HG03442 (cell line): ENCODE results near the gene ARMS2.

Experiments
- ATAC-seq: cut with Tn5 transposase; IDR thresholded peaks from one replicate; pipeline ENCODE4 v1.9.1; 2021; ENCODE audit warnings: mild to moderate bottlenecking, moderate library complexity; ENCODE audit not compliant: unreplicated experiment

ARMS2 gene

DNA sequence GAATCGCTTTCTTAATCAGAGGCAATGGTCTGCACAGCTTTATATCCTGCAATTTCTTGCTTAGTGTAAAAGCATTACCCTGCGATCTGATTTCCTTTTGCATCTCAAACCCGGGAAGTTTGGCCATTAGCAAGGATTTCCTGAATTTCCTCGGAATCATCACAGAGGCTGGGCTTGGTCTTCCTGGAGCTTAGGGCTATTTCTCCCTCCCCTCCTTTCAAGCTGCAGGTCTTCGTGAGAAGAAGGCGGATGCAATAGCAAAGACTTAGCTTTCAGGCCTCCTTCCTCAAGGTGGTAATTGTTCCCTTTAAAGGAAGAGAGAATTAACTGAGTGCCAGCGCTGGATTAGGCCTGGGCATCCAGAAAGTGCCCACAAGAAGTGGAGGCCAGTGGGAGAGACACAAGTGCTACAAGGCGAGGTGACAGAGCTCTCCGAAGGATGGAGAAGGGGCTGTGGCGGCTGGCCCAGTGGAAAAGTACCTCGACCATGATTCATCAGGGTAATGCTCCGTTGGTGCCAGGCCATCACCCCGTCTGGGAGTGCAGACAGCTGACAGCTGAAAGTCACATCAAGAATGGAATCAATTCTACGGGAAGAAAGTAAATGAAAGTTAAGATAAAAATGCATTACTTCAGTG, 4.0 kb upstream of the ARMS2 start:
- ATAC-seq = no peak

DNA sequence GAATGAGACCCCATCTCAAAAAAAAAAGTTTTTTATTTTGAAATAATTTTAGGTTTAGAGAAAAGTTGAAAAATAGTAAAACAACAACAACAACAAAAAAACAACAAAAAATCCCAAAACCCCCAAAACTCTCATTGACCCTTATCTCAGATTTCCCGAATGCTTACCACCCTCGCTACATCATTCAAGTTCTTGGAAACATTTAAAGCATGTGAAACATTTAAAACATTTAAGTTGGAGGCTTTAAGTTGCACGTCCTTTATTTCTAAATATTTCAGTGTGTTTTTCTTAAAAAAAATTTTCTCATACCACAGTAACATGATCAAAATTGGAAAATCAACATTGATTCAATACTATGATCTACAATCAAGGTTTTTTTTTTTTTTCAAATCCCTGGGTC, 382 bp upstream of the ARMS2 start:
- ATAC-seq = no peak

DNA sequence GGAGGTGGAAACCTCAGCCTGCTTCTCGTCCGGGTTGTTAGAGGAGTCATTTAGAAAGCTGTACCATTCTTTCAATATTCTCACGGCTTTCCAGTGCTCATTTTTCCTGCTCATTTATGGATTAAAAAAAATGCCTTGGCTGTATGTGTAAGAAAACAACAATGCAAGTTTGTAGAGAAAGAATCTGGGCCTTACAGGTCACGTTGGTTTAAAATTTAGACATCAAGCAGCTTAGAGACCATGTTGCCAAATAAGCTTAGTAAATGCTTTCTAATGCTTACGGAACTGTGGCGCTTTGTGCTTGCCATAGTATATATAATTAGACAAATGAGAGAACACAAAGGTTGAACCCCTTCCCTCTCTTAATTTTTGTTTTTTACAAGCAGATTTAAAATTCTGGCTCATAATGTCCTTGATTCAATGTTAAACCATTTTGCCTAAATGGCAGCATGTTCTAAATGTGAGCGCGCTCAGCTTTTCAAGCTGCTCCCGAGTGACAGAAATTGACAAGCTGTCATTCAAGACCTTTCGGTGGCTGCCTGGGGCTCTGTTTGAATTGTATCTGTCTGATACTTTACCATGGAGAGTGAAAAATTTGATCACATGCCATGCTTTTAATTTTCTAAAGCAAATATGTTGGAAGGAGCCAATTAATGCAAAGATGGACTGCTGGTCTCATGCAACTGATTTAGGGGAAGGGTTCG, 1.1 kb downstream of the ARMS2 start:
- ATAC-seq = no peak

DNA sequence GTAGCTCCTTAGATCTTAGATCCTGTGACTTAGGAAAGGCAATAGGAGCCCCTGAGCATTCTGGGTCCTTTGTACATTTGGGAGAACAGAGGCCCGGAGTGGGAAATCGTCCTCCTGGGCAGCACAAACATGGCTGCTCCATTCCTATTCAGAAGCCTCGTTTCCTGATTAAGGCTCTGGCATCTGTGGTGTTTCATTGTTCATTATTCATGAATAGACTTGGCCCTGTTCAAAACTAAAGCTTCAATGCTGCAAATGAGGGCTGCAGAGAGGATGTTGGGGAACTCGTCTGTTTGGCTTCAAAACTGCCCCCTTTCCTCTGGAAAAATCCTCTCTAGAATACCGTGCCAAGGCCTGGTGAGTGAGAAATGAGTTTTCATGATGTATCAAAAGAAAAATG, 3.5 kb downstream of the ARMS2 start:
- no peak for ATAC-seq

DNA sequence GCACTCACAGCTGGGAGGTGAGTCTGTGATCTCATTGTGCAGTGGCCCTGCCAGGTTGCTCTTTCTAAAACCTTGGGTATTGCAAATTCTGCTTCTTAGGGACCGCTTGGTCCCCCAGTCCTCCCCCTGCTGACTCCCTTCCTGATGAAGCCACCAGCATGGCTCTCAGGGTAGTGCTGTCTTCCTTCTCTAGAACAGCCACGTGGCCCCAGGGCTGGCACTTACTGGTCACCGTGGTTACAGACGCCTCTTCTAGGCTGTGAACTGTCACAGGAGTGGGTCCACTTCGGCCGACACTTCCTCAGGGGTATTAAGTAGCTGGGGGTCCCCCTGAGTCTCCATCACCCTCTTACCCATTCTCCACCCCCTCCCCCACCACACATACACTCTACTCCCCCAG, 4.2 kb downstream of the ARMS2 start:
- ATAC-seq = no peak

DNA sequence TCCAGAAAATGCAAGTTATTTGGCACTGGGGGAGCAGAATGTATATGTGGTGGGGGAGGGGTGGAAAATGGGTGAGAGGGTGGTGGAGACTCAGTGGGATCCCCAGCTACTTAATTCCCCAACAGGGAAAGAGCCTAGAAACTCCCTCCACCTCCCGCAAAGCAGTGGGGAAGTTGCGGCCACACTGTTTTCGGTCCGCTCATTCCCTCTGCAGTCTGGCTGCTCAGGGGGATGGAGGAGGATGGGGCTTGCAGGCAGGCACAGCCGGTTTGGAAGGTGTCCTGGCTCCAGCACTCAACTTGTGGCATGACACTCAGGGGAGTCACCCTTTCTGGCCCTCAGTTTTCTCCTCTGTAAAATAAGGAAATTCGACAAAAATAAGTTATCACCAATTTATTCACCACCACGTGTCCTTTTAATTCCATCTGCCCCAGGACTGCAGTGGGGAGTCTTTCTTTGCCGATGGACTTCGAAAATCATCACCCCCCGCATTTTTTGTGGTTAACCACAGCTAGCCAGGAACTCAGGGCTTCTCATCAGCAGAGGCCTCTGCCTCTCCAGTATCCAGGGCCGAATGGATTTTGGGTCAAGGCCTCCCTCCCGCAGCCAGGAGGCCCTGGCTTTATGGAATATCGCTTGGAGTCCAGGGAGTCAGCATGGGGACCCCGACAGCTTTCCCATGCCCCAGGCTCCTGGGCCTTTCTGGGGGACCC, 5.3 kb downstream of the ARMS2 start:
- ATAC-seq = no peak

DNA sequence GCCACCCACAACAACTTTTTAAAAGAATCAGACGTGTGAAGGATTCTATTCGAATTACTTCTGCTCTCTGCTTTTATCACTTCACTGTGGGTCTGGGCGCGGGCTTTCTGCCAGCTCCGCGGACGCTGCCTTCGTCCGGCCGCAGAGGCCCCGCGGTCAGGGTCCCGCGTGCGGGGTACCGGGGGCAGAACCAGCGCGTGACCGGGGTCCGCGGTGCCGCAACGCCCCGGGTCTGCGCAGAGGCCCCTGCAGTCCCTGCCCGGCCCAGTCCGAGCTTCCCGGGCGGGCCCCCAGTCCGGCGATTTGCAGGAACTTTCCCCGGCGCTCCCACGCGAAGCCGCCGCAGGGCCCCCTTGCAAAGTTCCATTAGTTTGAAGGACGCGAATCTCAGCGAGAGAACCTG, 6.4 kb downstream of the ARMS2 start:
- no peak for ATAC-seq

DNA sequence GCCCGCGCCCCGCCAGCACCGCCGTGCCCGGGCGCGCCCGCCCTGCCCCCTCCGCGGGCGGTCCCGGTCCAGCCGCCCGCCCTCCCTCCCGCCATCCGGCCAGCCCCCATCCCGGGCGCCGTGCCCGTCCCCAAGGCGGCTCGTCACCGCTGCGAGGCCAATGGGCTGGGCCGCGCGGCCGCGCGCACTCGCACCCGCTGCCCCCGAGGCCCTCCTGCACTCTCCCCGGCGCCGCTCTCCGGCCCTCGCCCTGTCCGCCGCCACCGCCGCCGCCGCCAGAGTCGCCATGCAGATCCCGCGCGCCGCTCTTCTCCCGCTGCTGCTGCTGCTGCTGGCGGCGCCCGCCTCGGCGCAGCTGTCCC, 6.9 kb downstream of the ARMS2 start, which contains the start of gene HTRA1:
HTRA1 (plus strand) TSS at position 187 of the 362 bp plus-strand sequence; CDS start at position 287, 100 bp downstream.
- ATAC-seq = no peak

DNA sequence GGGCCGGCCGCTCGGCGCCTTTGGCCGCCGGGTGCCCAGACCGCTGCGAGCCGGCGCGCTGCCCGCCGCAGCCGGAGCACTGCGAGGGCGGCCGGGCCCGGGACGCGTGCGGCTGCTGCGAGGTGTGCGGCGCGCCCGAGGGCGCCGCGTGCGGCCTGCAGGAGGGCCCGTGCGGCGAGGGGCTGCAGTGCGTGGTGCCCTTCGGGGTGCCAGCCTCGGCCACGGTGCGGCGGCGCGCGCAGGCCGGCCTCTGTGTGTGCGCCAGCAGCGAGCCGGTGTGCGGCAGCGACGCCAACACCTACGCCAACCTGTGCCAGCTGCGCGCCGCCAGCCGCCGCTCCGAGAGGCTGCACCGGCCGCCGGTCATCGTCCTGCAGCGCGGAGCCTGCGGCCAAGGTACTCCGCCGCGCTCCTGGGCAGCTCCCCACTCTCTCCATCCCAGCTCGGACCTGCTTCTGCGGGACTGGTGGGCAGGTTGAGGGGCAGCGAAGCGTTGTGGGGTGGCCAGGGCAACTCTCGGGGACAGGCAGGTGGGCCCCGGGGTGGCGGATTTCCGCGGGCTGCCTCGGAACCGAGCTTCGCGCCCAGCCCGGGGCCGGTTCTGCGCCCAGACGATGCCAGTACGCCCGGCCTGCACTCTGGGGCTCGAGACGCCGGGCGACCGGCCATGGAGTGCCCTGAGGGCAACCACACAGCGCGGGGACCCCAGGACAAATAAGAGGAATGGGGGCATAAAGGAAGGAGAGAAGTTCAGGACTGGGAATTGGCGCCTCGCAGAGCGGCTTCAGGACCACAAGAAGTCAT, 7.5 kb downstream of the ARMS2 start:
- ATAC-seq = no peak

DNA sequence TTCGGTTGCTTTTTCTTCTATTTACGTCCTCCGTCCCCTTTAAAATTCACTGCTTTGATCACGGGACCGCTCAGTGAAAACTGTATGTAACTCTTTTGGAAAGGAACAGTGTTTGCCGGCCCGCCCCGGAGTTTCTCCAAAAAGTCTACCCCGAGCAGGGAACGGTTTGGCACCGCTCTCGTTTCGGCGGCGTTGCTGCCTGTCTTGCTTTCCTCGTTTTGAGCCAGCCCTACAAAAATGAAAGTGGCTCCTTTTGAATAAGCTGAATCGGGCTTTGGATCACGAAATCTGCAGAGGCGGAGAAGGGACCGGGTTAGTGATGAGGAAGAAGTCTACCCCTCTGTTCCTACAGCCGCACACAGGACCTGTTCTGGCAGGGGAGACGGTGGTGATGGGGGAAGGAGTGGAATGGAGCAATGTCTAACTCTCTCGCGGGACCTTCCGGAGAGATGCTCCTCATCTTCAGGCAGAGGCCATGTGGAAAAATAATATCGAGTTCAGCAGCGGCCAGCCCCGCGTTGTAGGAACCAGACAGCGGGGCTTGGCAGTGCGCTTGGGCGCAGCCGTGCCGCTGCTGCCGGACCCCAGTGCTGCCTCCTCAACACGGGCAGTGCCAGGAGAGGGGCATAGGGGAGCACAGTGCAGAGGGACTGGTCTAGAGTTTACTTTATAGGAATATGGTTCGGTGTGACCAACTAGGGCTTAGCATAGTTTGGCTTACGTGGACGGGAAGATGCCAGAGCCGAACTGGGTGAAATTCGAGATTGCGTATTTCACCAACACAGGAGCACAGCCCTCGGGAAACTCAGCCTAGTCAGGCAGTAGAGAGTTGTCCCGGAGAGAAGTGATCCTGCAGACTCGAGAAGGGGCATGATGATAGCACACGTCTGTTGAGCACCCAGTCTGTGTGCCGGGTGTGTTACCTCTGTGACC, 8.3 kb downstream of the ARMS2 start:
- ATAC-seq = no peak

DNA sequence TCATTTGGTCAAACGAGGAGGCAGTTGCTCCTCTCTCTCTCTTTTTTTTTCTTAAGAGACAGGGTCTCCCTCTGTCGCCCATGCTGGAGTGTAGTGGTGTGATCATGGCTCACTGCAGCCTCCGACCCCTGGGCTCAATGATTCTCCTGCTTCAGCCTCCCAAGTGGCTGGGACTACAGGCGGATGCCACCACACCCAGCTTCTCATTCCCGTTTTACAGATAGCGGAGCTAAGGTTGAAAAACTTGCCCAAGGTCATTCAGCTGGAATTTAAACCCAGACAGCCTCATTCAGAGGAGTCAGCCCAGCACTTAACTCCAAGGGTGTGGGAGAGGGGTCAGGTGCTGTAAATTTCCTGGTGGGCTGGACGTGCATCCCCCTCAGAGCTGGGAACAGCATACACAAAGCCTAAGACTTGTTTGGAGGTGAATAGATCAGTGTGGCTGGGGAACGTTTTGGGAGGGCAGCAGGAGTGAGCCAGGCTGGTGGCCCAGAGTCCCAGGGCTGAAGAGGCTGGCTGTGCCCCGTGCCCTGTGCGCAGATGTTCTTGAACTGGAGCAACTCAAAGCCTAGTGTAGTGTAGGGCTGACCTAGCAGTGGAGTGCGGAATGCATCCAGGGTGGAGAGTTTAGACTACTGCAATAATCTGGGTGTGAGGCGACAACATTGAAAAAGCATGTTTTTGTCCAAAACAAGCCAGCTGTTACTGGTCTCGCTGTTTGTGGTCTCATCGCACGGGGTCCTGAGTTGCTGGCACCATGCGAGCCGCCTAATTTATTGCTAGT, 9.2 kb downstream of the ARMS2 start:
- ATAC-seq = no peak

DNA sequence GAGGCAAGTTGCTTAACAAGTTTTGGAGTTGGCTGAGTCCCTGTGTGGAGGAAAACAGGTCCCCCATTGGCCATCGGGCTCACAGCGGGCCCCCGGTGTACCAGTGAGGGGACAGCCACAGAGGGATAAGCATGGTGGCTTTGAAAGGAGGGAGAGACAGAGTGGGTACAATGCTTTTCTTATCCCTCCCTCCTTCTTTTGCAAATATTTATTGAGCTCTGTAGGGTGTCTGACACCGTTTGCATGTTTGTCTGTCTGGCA, 9.7 kb downstream of the ARMS2 start:
- ATAC-seq = no peak

DNA sequence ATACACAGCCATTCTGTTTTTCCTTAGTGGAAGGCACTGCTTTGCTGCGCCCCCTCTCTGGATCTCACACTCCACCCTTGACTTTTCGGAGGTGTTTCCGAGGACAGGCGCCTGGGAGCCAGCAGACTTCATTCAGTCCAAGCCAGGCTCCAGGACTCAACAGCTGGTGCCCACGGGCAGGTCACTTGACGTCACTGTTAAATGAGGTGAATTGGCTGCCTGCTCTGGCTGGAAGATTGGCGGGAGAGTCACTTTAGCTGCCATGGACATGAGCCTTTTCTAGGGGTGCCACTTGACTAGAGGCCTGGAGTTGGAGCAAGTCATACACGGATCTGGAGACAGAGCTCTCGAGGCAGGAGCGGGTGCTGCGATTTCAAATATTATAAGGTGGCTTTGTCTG, 10.1 kb downstream of the ARMS2 start:
- ATAC-seq = no peak

DNA sequence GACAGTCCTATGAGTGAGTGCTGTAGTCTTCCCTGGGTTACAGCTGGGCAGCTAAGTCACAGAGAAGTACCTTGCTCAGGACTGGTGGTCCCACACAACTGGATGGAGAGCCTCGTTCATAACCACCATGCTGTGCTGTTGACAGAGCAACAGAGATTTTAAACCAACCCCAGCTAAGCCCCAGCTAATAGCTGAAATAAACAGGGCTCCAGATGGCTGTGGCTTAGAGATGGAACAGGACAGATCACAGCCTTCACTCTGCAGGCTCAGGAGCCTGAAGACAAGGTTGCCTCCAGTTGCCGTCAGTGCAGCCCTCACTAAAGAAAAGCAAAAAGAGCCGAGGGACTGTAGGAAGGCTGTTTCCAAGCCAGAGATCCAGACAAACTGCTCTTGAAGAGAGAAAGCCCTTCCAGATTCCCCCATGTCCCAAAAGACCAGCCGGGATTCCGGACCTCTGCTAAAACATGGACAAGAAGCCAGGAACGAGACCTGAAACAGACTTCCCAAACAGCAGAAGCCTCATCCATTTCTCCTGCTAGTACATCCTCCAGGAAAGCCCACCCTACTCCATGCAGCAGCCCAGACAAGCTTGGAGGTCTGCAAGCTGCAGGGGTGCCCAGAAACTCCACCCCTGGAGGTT, 11.1 kb downstream of the ARMS2 start:
- no peak for ATAC-seq

DNA sequence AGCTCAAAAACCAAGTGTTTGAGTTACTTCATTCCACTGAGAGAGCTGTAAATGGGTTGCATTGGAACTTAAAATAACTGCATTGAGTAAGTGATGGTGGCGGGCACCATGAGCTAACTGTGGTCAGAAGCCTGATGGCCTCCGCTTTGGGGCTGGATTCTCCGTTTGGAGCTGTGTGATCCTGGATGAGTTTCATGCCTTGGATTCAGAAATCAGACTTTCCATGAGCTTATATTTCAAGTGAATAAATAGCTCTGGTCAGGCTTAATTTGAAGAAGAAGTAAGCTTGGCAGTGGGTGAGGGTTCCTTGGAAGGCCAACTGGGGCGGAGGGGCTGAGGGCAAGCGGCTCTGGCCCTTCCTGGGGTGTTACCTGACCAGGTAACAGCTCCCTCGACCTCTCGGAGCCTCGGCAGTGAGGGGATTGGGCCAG, 12.5 kb downstream of the ARMS2 start:
- ATAC-seq = no peak

DNA sequence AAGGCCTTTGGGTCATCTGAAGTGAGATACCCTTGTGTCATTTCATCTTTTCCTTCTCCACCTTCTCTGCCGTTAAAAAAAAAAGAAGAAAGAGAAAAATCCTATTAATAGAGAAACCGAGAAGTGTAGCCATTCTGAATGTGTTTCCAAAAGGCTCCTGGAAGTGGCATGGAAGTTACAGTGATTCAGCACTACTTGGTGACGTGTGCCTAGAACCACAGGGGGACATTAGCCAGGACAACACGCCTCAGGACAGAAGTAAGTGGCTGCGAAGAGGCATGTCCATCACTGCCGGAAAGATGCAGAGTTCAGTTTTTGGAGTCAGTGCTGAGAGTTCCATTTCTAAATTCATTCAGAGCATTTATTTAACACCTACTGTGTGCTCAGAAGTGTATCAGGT, 13.2 kb downstream of the ARMS2 start:
- ATAC-seq = no peak

DNA sequence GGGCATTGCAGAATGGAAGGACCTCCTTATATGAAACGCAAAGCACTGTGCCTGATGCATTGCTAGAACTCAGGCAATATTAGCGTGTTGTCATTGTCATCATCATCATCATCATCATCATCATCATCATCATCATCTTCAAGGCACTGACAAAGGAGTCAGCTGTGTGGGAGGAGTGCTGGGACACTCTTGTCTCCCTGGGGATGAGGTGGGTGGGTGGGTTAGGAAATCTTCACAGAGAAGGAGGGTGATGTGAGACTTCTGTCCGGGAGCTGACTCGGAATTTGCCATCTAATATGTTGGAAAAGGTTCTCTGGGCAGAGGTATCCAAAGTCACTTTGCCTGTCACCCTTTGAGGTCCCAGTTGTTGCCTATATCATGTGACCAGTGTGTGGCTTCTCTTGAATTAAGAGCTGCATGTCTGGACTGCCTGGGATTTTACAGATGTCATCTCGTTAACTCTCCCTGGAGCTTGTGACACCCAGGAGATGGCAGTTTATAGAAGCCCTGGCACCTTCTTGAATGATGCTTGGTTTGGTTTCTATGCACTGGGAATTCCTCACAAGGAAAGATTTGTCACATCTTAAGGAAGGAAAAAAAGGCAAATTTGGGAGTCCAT, 14.0 kb downstream of the ARMS2 start:
- no peak for ATAC-seq

DNA sequence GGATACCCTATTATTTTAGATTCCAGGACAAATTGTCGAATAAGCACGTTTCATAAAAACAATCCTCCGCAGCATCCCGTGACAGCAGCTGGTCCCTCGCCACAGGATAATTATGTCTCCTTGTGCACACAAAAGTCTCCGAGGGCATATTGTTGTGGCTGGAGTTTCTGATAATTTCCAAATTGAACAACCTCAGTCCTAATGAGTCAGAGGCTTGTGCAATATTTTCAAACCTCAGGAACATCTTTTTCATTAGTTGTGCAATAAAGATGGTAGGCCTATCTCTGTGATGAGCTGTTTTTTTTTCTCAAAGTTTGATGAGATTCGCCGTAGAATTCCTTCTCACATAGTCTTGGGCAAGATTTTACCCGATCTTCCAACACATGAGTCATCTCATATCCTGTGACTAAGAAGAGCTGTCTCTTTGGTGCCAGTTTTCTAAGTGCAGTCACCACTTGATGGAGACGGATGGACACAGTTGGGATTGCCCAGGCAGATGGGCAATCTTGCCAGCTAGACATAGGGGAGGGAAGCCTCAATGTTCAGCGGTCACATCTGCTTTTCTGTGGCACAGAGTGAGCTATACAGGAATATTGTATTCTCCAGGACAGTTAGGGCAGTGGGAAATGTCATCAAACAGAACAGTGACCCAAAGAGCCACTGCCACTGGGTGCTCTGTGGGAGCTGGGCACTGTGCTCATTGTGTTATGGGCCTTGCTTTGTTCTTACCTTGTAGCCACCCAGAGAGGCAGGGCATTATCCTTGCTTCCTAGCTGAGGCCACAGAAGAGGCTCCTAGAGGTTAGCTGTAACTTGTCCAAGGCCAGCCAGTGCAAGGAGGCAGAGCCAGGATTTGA, 14.7 kb downstream of the ARMS2 start:
- no peak for ATAC-seq
